BE2C (cell line): ENCODE results near the gene ZBTB34.

Experiments used
- DNase-seq: peaks from one replicate; pipeline ENCODE4 v3.0.0-alpha.2; 2020
- H3K27me3 ChIP-seq: fragments of 250-450 bp; sonication (Bioruptor Pico); 2 replicates; pipeline ENCODE4 v1.5.1; 2020; ENCODE audit warnings: mild to moderate bottlenecking
- H3K36me3 ChIP-seq: fragments of 250-450 bp; sonication (Bioruptor Pico); 2 replicates; pipeline ENCODE4 v1.5.1; 2020; ENCODE audit warnings: mild to moderate bottlenecking
- H3K4me1 ChIP-seq: fragments of 250-450 bp; sonication (Bioruptor Pico); 2 replicates; pipeline ENCODE4 v1.5.1; 2020
- H3K4me3 ChIP-seq: 2 replicates; pipeline ENCODE4 v1.5.1; 2011; ENCODE audit warnings: low read depth, low read length
- H3K9me3 ChIP-seq: fragments of 250-450 bp; sonication (Bioruptor Pico); 2 replicates; pipeline ENCODE4 v1.5.1; 2020
- CTCF ChIP-seq: IDR thresholded peaks from 2 replicates; pipeline ENCODE4 v1.5.1; 2012; ENCODE audit warnings: mild to moderate bottlenecking, low read depth, low read length

ZBTB34 gene

GRCh38 chr9:126839301-126839700 is 21.1 kb upstream of the ZBTB34 start:
- Histone ChIP-seq H3K4me1 (no peaks in the 10 kb centered on the region), H3K36me3 (no peaks in the 10 kb centered on the region; the same call in 1 of the 2 replicates), H3K4me3 (no peak overlapping the region), H3K9me3 (no peaks in the 10 kb centered on the region), H3K27me3 (no peaks in the 10 kb centered on the region)
- no peak for TF ChIP-seq CTCF
- DNase-seq: no peak

GRCh38 chr9:126842220-126842842 is 18.1 kb upstream of the ZBTB34 start:
- no peaks in the 10 kb centered on the region for H3K9me3 ChIP-seq
- DNase-seq: no peak
- TF ChIP-seq CTCF: no peak
- no peaks in the 10 kb centered on the region for H3K36me3 ChIP-seq
- H3K4me1 ChIP-seq: no peaks in the 10 kb centered on the region
- no peaks in the 10 kb centered on the region for H3K27me3 ChIP-seq
- H3K4me3 ChIP-seq: no peak overlapping the region

- Histone ChIP-seq H3K9me3 (no peaks in the 10 kb centered on the region), H3K36me3 (no peaks in the 10 kb centered on the region), H3K27me3 (no peaks in the 10 kb centered on the region), H3K4me3 (no peak overlapping the region), H3K4me1 (no peaks in the 10 kb centered on the region)
- DNase-seq: no peak
- no peak for TF ChIP-seq CTCF
Measured at GRCh38 chr9:126842977-126843799, 17.3 kb upstream of the ZBTB34 start.

GRCh38 chr9:126844085-126844484 is 16.4 kb upstream of the ZBTB34 start:
- no peak overlapping the region for H3K4me3 ChIP-seq
- no peaks in the 10 kb centered on the region for H3K4me1 ChIP-seq
- H3K27me3 ChIP-seq: no peaks in the 10 kb centered on the region
- no peak for TF ChIP-seq CTCF
- no peaks in the 10 kb centered on the region for H3K36me3 ChIP-seq
- no peaks in the 10 kb centered on the region for H3K9me3 ChIP-seq
- no peak for DNase-seq

GRCh38 chr9:126847051-126847450 is 13.4 kb upstream of the ZBTB34 start:
- no peak overlapping the region for H3K4me3 ChIP-seq
- no peak for DNase-seq
- H3K36me3 ChIP-seq: no peaks in the 10 kb centered on the region
- peaks cover 6% of the 10 kb centered on the region for H3K27me3 ChIP-seq
- H3K9me3 ChIP-seq: no peaks in the 10 kb centered on the region
- TF ChIP-seq CTCF: no peak
- no peaks in the 10 kb centered on the region for H3K4me1 ChIP-seq
